SK-N-SH treated with all-trans-retinoic acid at 6 μM for 48 hours (cell line): ENCODE results near the gene PSORS1C1.

ENCODE experiments used
- BACH2 ChIP-seq: fragments of 250-450 bp; sonication (Bioruptor Pico); IDR thresholded peaks from 2 replicates; pipeline ENCODE4 v1.9.0; 2021; ENCODE audit warnings: mild to moderate bottlenecking, borderline replicate concordance
- CSDC2 ChIP-seq: fragments of 250-450 bp; sonication (Bioruptor Pico); IDR thresholded peaks from 2 replicates; pipeline ENCODE4 v1.5.0; 2020; ENCODE audit warnings: mild to moderate bottlenecking, moderate library complexity
- GLIS3 ChIP-seq: fragments of 250-450 bp; sonication (Bioruptor Pico); IDR thresholded peaks from 2 replicates; pipeline ENCODE4 v1.5.0; 2020; ENCODE audit warnings: mild to moderate bottlenecking, moderate library complexity
- ISL1 ChIP-seq: fragments of 250-450 bp; sonication (Bioruptor Pico); IDR thresholded peaks from 2 replicates; pipeline ENCODE4 v2.1.2; 2022; ENCODE audit warnings: mild to moderate bottlenecking, moderate library complexity
- PATZ1 ChIP-seq: fragments of 250-450 bp; sonication (Bioruptor Pico); IDR thresholded peaks from 2 replicates; pipeline ENCODE4 v1.8.0; 2020; ENCODE audit warnings: mild to moderate bottlenecking, moderate library complexity, borderline replicate concordance
- POU6F1 ChIP-seq: fragments of 250-450 bp; sonication (Bioruptor Pico); IDR thresholded peaks from 2 replicates; pipeline ENCODE4 v1.8.0; 2021; ENCODE audit warnings: low read depth, mild to moderate bottlenecking, moderate library complexity, borderline replicate concordance
- ZFP3 ChIP-seq: fragments of 250-450 bp; sonication (Bioruptor Pico); IDR thresholded peaks from 2 replicates; pipeline ENCODE4 v1.5.0; 2020; ENCODE audit warnings: mild to moderate bottlenecking, moderate library complexity
- ZFP30 ChIP-seq: fragments of 450-650 bp; formaldehyde crosslinking; IDR thresholded peaks from 2 replicates; pipeline ENCODE4 v1.5.0; 2022; ENCODE audit warnings: mild to moderate bottlenecking, moderate library complexity
- ZNF565 ChIP-seq: fragments of 450-650 bp; formaldehyde crosslinking; conservative IDR thresholded peaks from 2 replicates; pipeline ENCODE4 v1.5.0; 2020; ENCODE audit warnings: low read depth, mild to moderate bottlenecking, moderate library complexity
- ZNF70 ChIP-seq: fragments of 450-650 bp; formaldehyde crosslinking; IDR thresholded peaks from 2 replicates; pipeline ENCODE4 v1.5.0; 2020; ENCODE audit warnings: mild to moderate bottlenecking, moderate library complexity

- TF ChIP-seq POU6F1 = no peak
- TF ChIP-seq GLIS3 (CRISPR knock-in tag) = no peak
- TF ChIP-seq ZFP3 (CRISPR knock-in tag) = no peak
- TF ChIP-seq CSDC2 (CRISPR knock-in tag) = no peak
- no peak for TF ChIP-seq BACH2 (CRISPR knock-in tag)
- no peak for TF ChIP-seq ZNF70 (CRISPR knock-in tag)
- no peak for TF ChIP-seq ISL1 (CRISPR knock-in tag)
- TF ChIP-seq ZFP30 (CRISPR knock-in tag) = no peak
- no peak for TF ChIP-seq PATZ1 (CRISPR knock-in tag)
- TF ChIP-seq ZNF565 = no peak
Measured at GRCh38 chr6:31079656-31080261, 34.8 kb upstream of the PSORS1C1 start.
